Aorta (tissue), 5 donors: ENCODE data around the gene UBE2O. TPM values are rescaled to one million over a fixed set of nuclear protein-coding genes. Genes with fewer than 3 reads are reported as not detected.

Experiments used
- ATAC-seq: fragments of 200-7000 bp; cut with Tn5 transposase; one replicate; pipeline ENCODE4 v1.9.1; 2022; ENCODE audit warnings: moderate library complexity; ENCODE audit not compliant: low FRiP score
- DNase-seq, 2 donors: peaks; one replicate each; pipeline ENCODE4 v3.0.0-alpha.2; 2020
- H3K27ac ChIP-seq, 2 donors: one replicate each; pipeline ENCODE4 v1.5.1; 2013; ENCODE audit warnings: low read length in 2 of 2, mild to moderate bottlenecking in 2 of 2, moderate library complexity in 2 of 2, control low read depth in 1 of 2, inconsistent platforms in 1 of 2, low read depth in 1 of 2
- H3K27me3 ChIP-seq, 2 donors: one replicate each; pipeline ENCODE4 v1.6.1; 2013; ENCODE audit warnings: control low read depth in 1 of 2, low read length in 1 of 2, mild to moderate bottlenecking in 1 of 2, moderate library complexity in 1 of 2; ENCODE audit not compliant: insufficient read depth in 2 of 2, control insufficient read depth in 1 of 2
- H3K36me3 ChIP-seq, 2 donors: one replicate each; pipeline ENCODE4 v1.6.1; 2013; ENCODE audit warnings: control low read depth in 1 of 2, low read length in 1 of 2, mild to moderate bottlenecking in 1 of 2; ENCODE audit not compliant: insufficient read depth in 2 of 2, control insufficient read depth in 1 of 2
- H3K4me1 ChIP-seq, 2 donors: one replicate each; pipeline ENCODE4 v1.6.1; 2013; ENCODE audit warnings: low read length in 2 of 2, control low read depth in 1 of 2, mild to moderate bottlenecking in 1 of 2, moderate library complexity in 1 of 2; ENCODE audit not compliant: insufficient read depth in 2 of 2, control insufficient read depth in 1 of 2
- H3K4me3 ChIP-seq, 2 donors: one replicate each; pipeline ENCODE4 v1.5.1; 2013; ENCODE audit warnings: low read length in 2 of 2, control low read depth in 1 of 2, mild to moderate bottlenecking in 1 of 2
- H3K9me3 ChIP-seq: one replicate; pipeline ENCODE4 v1.6.1; 2013; ENCODE audit warnings: mild to moderate bottlenecking, low read length; ENCODE audit not compliant: control insufficient read depth
- WGBS, 2 donors: extraction: QIAGEN DNeasy Blood & Tissue Kit; methylation state at CpG; one replicate each; pipeline ENCODE4 v1.1.7; 2013; 5-methylcytosine and 5-hydroxymethylcytosine counted together
- intact Hi-C, 2 donors: fragments of 100-400 bp; cut with DNase I; formaldehyde crosslinking; loops; one replicate each; pipeline versions ENCODE4 v1.14.2 to v1.15.0; 2022
- polyA plus RNA-seq, 2 donors: library from polyadenylated mRNA; stranded (reverse); fragments of 200-250 nt; gene quantifications; one replicate each; pipeline ENCODE4 v1.2.3, GENCODE V29; 2013
- total RNA-seq, 2 donors: library from RNA; stranded (reverse); fragmentation: NEBNext Ultra II Directional; extraction: Animal tissue kit (Norgen Biotek cat#: 25700); gene quantifications; one replicate each; pipeline ENCODE4 v1.2.1, GENCODE V29; 2021
- donor health status: healthy with polysubstance abuse.
- donor health status: Bipolar disorder and iron deficiency.
- donor health status: DM: no; HTN: no; CAD: no.
- donor health status: DM: no; HTN: no; CAD: no.
- donor health status: DM: yes; HTN: yes; CAD: no.

The UBE2O gene
- total and polyA plus RNA-seq, 4 donors = 2.5 to 24.7 (median 12.5) TPM

GRCh38 chr17:76432004-76432403 lies 20.9 kb downstream of the UBE2O start:
- WGBS, 2 donors = 61 to 77% methylated on average over 6 of the region's 6 CpGs
- intact Hi-C loops = no loop called here
- no peaks in the 10 kb centered on the region for H3K27me3 ChIP-seq

DNA sequence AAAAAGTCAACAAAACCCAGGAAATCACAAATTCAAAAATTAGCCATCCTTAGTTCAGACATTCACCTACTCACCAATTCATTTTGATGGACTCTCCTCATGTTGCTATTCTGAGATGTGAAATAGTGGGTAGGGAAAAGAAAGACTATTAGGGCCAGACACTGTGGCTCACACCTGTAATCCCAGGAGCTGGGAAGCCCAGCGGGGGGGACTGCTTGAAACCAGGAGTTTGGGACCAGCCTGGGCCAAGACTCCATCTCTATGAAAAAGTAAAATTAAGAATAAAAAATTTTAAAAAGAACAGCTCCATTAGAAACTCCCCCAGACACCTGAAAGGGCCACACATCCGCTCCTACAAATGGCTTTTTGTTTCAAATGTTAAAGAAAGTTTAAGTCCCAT lies 21.4 kb downstream of the UBE2O start:
- ATAC-seq (no peak), DNase-seq (no peak)
- 96 to 97% methylated on average over 2 of the region's 2 CpGs for WGBS, 2 donors
- intact Hi-C loops = no loop called here
- H3K27ac ChIP-seq = no peak overlapping the region
- H3K4me1 ChIP-seq = no peaks in the 10 kb centered on the region
- no peak overlapping the region for H3K4me3 ChIP-seq
- H3K9me3 ChIP-seq = no peaks in the 10 kb centered on the region
- no peaks in the 10 kb centered on the region for H3K27me3 ChIP-seq
- H3K36me3 ChIP-seq = no peaks in the 10 kb centered on the region

More at GRCh38 chr17:76432004-76432403, 20.9 kb downstream of the UBE2O start:
- Histone ChIP-seq H3K4me1 (no peaks in the 10 kb centered on the region), H3K27ac (no peak overlapping the region), H3K36me3 (no peaks in the 10 kb centered on the region), H3K4me3 (no peak overlapping the region), H3K9me3 (no peaks in the 10 kb centered on the region)
- no peak for ATAC-seq
- peak in 1 of 2 donors; percentile 39 for DNase-seq

GRCh38 chr17:76428511-76428910 lies 24.4 kb downstream of the UBE2O start:
- intact Hi-C loops = no loop called here
- H3K27ac ChIP-seq = no peak overlapping the region
- ATAC-seq (no peak), DNase-seq (no peak)
- H3K9me3 ChIP-seq = no peaks in the 10 kb centered on the region
- H3K27me3 ChIP-seq = no peaks in the 10 kb centered on the region
- no peaks in the 10 kb centered on the region for H3K36me3 ChIP-seq
- H3K4me1 ChIP-seq = no peaks in the 10 kb centered on the region
- WGBS, 2 donors = 36 to 40% methylated on average over 1 of the region's 1 CpG
- no peak overlapping the region for H3K4me3 ChIP-seq

DNA sequence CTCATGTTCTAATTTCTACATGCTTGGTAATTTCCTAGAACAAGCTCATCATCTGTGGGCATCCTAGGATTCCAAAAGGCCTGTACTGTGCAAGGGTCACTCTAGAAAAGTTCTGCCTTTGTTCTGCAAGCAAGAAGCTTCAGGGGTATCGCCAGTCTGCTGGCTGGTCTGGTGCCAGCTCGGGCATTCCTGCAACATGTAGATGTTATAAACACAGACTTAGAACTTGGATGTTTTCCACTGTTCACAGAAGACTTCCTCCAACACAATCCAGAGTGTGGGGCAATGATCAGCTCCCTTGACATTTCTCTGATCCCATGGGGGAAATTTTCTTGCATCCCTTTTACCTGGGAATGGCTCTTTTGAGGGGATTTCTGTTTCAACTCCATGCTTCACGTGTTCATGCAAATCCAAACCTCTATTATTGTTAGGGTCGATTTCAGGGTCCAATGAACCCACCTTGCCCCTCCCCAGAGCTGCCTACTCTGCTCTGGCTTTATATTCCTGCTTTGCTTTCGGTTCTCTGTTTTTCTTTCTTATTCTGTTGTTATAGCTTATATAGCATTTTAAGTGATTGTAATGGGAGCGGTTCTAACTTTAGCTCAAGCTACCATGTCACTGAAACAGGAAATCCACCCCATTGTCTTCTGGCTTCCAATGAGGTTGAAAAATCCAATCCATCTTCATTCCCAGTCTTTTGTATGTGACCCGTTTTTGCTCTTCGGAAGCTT lies 25.3 kb downstream of the UBE2O start:
- WGBS, 2 donors = 59 to 62% methylated on average over 8 of the region's 8 CpGs
- no peaks in the 10 kb centered on the region for H3K4me1 ChIP-seq
- no peaks in the 10 kb centered on the region for H3K27me3 ChIP-seq
- H3K36me3 ChIP-seq = no peaks in the 10 kb centered on the region
- no peak overlapping the region for H3K4me3 ChIP-seq
- H3K9me3 ChIP-seq = no peaks in the 10 kb centered on the region
- intact Hi-C loops = no loop called here
- no peak for ATAC-seq
- H3K27ac ChIP-seq = no peak overlapping the region
- DNase-seq = peak in 1 of 2 donors; percentile 66

DNA sequence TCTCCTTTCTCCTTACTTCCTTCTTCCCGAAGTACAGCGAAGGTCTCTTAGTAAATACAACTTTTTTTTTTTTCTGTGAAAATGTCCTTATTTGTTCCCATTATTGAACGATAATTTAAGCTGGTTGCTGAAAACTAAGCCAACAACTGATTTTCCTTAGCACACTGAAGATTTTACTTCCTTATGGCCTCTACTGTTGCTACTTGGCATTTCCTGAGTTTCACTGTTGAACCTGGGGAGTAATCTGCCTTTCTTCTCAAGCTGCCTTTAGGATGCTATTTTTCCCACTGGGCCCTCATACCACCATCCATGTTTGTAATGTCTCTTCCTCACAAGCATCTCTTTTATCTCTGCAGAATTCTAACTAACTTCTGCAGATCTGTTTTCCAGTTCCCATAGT lies 26.1 kb downstream of the UBE2O start:
- no peak overlapping the region for H3K27ac ChIP-seq
- H3K4me1 ChIP-seq = no peaks in the 10 kb centered on the region
- H3K9me3 ChIP-seq = no peaks in the 10 kb centered on the region
- ATAC-seq = no peak
- no peak for DNase-seq
- H3K36me3 ChIP-seq = no peaks in the 10 kb centered on the region
- intact Hi-C loops = no loop called here
- no peak overlapping the region for H3K4me3 ChIP-seq
- H3K27me3 ChIP-seq = no peaks in the 10 kb centered on the region
- 94 to 95% methylated on average over 3 of the region's 3 CpGs for WGBS, 2 donors

DNA sequence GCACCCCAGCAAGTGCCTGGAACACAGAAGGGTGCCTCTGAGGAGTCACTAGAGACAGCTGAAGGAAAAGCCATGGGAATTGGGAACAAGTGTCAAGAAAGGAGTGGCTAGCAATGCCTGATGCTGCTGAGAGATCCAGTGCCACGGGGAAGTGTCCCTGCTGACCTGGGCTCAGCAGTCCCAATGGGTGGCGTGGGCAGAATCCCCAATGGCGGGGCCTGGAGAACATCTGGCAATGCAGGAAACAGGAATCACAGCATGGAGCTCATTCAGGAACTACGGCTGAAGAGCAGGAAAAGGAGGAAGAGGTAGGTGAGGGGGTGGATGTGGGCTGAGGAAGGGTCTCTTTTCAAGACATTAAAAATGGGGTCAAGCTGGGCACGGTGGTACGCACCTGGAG lies 30.1 kb downstream of the UBE2O start:
- H3K27me3 ChIP-seq = no peaks in the 10 kb centered on the region
- intact Hi-C loops = no loop called here
- no peak for ATAC-seq
- no peaks in the 10 kb centered on the region for H3K9me3 ChIP-seq
- peak in 1 of 2 donors; percentile 62 for DNase-seq
- no peaks in the 10 kb centered on the region for H3K36me3 ChIP-seq
- H3K4me3 ChIP-seq = no peak overlapping the region
- H3K27ac ChIP-seq = no peak overlapping the region
- WGBS, 2 donors = 97% methylated on average over 6 of the region's 6 CpGs
- H3K4me1 ChIP-seq = peaks cover 0 to 2% of the 10 kb centered on the region in 2 donors

- no peaks in the 10 kb centered on the region for H3K36me3 ChIP-seq
- H3K27me3 ChIP-seq = no peaks in the 10 kb centered on the region
- DNase-seq (peak in 1 of 2 donors; percentile 40), ATAC-seq (no peak)
- H3K9me3 ChIP-seq = no peaks in the 10 kb centered on the region
- WGBS, 2 donors = 98 to 99% methylated on average over 8 of the region's 8 CpGs
- peaks cover 0 to 2% of the 10 kb centered on the region in 2 donors for H3K4me1 ChIP-seq
- H3K4me3 ChIP-seq = no peak overlapping the region
- intact Hi-C loops = no loop called here
- H3K27ac ChIP-seq = no peak overlapping the region
Measured at GRCh38 chr17:76422406-76422805, 30.5 kb downstream of the UBE2O start.

- Histone ChIP-seq H3K36me3 (no peaks in the 10 kb centered on the region), H3K9me3 (no peaks in the 10 kb centered on the region), H3K27me3 (no peaks in the 10 kb centered on the region), H3K4me1 (peaks cover 0 to 2% of the 10 kb centered on the region in 2 donors), H3K27ac (no peak overlapping the region), H3K4me3 (no peak overlapping the region)
- DNase-seq (peak in 1 of 2 donors; percentile 72), ATAC-seq (no peak)
- WGBS, 2 donors = 33 to 36% methylated on average over 7 of the region's 7 CpGs
- intact Hi-C loops = no loop called here
Measured at GRCh38 chr17:76421044-76421407, 31.9 kb downstream of the UBE2O start.

GRCh38 chr17:76420356-76421043 lies 32.5 kb downstream of the UBE2O start:
- Histone ChIP-seq H3K9me3 (no peaks in the 10 kb centered on the region), H3K36me3 (no peaks in the 10 kb centered on the region), H3K27me3 (no peaks in the 10 kb centered on the region), H3K27ac (no peak overlapping the region), H3K4me1 (peaks cover 0 to 2% of the 10 kb centered on the region in 2 donors), H3K4me3 (no peak overlapping the region)
- WGBS, 2 donors = 25 to 31% methylated on average over 10 of the region's 10 CpGs
- intact Hi-C loops = no loop called here
- DNase-seq (peak in 1 of 2 donors; percentile 45), ATAC-seq (no peak)
